LoVo (cell line): ENCODE results near the gene FITM2.
A peak's percentile ranks its signal among the peaks of the same experiment; 100 is the strongest.
"Not testable (repeated sequence)": the region's sequence is repeated elsewhere in the genome, so short reads cannot be mapped to it uniquely, and the experiment has no call there.

Source experiments
- DNase-seq: peaks from one replicate; pipeline ENCODE4 v3.0.0-alpha.2; 2016; ENCODE audit warnings: low spot score

Gene FITM2, protein sequence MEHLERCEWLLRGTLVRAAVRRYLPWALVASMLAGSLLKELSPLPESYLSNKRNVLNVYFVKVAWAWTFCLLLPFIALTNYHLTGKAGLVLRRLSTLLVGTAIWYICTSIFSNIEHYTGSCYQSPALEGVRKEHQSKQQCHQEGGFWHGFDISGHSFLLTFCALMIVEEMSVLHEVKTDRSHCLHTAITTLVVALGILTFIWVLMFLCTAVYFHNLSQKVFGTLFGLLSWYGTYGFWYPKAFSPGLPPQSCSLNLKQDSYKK

DNA sequence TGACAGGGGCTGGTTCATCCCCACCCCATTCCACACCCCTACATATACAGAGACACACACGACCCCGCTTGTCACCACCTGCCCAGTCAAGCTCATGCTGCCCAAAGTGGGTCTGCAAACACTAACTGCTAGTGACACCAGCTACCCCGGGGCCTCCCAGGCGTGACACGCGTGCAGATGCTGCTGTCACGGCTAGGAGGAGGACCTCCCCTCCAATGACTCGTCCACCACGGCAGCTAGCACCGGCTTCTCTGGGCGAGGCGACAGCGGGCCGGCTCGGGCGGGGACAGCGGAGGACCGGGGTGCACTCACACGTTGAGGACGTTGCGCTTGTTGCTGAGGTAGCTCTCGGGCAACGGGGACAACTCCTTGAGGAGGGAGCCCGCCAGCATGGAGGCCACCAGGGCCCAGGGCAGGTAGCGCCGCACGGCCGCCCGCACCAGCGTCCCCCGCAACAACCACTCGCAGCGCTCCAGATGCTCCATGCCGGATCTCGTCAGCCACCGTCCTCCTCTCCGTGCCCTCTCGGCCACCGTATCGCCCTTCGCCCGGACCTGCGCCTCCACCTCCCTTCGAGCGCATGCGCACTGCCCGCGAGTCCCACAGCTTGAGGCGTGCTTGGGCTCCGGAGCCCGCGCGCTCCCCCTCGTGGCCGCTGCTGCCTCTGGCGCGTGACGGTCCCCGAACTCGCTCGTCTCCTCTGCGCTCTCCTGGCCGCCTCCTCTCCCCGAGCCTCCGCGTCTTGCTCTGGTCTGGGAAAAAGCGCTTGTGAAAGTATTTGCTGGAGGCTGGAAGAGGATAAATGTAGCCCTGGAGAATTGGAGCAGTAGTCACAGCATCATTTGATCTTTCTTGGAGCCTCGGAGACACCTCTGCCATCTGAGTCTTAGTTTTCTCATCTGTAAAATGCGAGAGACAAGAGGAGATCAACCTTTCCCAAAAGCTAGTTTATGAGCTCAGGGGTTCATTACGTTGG is at the start of gene FITM2:
Gene FITM2, minus strand, starts transcription at position 539 of the 976 bp plus-strand sequence. Its CDS starts 54 bp downstream, at position 485.
- DNase-seq, result peak; percentile 98

DNA sequence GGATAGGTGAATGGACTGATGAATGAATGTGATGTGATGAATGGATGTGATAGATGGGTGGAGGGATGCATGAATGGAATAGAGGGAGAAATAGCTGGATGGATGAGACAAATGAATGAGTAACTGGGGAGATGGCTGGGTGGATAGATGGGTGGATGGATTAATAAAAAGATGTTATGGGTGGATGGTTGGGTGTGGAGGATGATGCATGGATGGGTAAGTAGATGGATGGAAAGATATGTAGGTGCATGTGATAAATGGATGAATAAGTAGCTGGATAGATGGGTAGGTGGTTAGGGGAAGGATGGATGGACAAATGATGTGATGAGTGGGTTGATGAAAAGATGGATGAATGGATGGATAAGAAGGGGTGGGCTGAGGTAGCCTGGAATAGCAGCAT is 49.2 kb upstream of the FITM2 start:
- no peak for DNase-seq

DNA sequence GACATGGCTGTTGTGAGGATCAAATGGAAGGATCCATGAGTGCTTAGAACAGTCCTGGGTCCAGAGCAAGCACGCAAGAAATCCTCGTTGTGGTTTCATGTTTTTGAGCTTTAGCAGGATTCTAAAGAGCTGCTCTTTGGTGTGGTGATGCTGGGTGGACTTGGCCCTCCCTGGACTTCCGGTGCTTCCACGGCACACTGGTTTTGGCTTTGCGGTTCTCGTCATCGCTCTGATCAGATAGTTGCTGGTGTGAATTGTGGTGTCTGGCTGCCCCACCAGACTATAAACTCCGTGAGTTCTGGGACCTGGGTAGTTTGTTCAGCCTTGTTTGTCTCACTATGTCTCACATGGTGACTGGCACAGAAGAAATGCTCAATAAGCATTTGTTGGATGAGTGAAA is 47.8 kb upstream of the FITM2 start:
- no peak for DNase-seq

DNA sequence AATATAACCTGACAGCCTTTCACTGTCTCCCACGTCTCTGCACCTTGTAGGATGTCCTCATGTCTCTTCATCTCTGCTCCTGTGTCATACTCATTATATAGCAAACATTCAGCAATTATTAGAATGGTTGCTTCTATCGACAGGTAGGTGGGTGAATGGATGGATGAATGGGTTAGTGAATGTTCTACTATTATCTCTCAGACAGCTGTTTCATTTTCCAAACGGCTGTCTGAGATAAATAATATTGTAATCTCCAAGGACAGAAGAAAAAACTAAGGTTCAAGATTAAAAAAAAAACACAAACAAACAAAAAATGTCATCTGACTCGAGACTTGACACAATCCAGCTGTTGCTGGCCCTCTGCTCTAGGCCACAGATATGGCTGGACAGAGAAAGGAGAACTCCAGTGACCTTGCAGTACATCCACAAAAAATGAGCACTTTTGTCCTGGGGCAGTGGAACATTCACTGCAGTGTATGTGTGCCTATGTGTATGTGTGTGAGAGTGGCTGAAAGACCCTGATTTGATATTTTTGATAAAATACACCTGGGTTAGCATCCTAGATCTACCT is 46.6 kb upstream of the FITM2 start:
- no peak for DNase-seq

DNA sequence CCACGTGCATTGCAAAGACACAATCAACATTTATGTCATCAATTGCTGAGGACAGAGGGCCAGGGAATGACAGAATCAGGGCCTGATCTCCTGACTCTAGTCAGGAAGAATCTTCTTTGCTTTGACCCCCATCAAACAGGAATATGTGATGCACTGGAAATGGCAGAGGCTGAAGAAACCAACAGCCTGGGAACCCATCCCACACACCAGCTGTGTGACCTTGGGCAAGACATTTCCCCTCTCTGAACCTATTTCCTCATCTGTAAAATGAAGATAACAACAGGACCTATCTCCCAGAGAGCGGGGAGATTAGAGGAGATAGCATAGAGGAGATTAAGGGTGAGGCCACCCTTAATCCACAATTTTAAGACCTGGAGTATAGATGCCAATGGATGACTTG is 46.0 kb upstream of the FITM2 start:
- no peak for DNase-seq

DNA sequence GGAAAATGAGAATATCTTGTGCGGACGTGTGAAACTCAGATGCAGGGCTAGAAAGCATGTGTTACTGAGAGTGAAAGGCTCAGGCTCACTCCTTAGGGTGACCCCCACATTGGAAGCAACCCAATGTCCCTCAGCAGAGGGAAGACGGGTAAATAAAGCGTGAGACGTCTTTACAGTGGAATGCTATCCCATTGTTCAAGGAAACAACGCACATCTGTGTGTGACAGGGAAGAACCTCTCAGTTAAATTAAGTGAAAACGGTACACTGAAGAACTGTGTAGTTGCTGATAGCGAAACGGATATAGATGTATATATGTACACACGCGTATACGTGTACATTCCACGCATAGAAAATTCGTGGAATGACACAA is 45.3 kb upstream of the FITM2 start:
- no peak for DNase-seq

DNA sequence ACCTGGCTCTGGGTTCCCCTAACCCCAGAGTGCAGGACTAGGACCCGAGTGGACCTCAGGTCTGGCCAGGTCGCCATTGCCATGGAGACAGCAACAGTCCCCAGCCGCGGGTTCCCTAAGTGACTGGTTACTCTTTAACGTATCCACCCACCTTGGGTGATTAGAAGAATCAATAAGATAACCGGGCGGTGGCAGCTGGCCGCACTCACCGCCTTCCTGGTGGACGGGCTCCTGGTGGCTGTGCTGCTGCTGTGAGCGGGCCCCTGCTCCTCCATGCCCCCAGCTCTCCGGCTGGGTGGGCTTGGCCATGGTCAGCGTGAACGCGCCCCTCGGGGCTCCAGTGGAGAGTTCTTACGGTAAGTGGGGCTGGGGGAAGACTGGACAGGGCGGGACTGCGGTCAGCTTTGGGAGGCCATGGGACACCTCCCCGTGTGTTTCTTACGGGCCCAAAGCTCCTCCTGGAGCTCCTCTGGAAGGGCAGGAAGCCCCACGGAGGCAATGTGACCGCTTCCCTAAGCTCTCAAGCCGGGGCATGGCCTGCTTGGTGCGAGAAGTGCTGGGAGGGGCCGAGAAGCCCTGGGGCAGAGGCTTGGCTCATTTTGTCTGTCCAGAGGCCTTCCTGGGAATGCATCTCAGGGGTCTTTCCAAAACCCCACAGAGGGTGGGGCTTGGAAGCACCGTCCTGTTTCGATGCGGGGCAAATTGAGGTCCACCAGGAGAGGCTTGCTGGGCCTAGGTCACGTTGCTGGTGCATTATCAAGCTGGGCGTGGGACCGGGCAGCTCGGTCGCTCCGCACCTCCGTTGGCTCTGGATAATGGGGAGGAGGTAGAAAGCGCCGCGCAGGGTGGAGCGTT is 44.7 kb upstream of the FITM2 start, which contains the start of gene HNF4A:
Gene HNF4A, plus strand, starts transcription at position 202 of the 855 bp plus-strand sequence. Its CDS starts 106 bp downstream, at position 308.
- peak; percentile 76 for DNase-seq

DNA sequence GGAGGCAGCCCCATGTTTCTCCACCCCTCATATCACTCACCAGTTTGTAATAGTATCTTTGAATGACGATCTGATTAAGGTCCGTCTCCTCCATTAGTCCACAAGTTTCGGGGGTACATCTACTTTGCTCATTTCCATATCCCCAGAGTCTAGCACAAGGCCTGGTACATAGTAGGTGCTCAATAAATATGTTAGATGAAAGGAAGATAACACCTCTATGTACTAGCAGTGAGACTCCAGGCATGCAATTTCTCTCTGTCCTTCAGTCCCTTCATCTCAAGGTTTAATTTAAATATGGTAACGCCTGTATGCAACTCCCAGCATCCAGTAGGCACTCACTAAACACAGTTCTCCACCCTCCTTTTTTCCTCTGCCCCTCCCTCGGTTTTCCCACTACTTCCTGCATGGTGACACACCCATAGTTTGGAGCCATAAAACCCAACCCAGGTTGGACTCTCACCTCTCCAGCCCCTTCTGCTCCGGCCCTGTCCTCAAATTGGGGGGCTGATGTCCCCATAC is 44.0 kb upstream of the FITM2 start:
- peak; percentile 83 for DNase-seq

DNA sequence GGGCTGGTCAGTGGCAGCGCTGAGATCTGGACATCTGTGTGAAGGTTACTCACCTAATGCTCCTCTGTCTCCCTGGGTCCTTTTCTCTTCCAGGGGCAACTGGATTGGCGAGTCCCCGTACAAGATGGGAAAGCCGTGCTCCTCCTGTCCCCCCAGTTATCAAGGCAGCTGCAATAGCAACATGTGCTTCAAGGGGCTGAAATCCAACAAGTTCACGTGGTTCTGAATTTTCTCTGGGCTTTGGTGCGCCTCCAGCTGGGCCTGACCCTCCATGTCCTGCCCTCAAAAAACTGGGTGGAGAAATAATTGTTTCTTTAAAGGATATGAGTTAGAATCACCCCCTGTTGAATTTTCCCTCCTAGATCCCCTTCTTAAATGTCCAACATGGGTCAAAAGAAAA is 39.6 kb upstream of the FITM2 start:
- DNase-seq, result no peak

DNA sequence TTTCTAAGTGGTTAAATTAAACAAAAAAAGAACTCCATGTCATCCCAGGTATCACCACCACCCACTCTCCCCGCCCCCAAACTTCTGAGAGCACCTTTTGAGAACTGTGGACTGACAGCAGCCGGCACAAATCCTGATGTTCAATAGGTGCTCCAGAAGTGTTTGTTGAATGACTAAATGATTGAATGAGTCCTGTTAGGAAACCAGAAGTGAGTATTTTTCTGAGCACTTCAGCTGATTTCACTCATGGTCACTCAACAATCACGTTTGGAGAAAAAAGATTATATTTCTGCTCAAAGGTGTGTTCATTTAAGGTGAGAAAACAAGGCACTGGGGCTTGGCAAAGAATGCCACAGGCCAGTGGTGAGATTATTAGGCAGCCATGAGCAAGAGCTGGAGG is 38.3 kb upstream of the FITM2 start:
- no peak for DNase-seq

DNA sequence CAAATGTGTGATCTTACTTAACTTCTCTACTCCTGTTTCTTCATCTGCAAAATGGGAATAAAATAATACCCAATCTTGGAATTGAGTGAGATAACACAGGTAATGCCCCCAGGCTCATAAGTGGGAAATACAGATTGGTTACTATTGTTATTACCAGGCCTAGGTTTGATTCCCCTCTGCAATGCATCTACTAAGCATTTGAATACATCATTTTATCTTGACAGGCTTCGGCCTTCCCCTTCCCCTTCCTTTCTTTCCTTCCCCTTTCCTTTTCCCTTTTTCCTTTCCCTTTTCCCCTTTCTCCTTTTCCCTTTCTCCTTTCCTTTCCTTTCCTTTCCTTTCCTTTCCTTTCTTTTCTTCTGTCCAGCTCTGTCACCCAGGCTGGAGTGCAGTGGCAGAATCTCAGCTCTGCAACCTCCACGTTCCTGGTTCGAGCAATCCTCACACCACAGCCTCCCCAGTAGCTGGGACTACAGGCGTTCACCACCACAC is 37.2 kb upstream of the FITM2 start:
- DNase-seq, result no peak

DNA sequence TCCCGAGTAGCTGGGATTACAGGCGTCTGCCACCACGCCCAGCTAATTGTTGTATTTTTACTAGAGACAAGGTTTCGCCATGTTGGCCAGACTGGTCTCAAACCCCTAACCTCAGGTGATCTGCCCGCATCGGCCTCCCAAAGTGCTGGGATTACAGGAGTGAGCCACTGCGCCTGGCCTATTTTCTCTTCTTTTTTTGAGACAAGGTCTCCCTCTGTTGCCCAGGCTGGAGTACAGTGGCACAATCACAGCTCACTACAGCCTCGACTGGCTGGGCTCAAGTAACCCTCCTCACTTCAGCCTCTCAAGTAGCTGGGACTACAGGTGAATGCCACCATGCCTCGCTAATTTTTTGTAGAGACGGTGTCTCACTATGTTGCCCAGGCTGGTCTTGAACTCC is 34.9 kb upstream of the FITM2 start:
- not testable (repeated sequence) for DNase-seq

DNA sequence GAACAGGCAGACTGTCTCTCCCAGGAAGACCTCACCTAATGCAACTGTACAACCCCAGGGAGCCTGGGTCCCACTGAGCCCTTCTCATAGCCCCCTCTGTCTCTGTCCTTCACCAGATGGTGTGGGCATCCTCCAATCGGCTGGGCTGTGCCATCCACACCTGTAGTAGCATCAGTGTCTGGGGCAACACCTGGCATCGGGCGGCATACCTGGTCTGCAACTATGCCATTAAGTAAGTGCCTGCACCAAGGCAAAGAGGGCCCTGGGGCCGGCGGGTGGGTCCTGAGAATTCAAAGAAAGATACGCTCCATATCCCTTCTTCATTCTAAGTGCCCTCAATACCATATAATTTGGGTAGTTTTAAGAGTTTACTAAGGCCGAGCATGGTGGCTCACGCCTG is 34.1 kb upstream of the FITM2 start:
- no peak for DNase-seq

DNA sequence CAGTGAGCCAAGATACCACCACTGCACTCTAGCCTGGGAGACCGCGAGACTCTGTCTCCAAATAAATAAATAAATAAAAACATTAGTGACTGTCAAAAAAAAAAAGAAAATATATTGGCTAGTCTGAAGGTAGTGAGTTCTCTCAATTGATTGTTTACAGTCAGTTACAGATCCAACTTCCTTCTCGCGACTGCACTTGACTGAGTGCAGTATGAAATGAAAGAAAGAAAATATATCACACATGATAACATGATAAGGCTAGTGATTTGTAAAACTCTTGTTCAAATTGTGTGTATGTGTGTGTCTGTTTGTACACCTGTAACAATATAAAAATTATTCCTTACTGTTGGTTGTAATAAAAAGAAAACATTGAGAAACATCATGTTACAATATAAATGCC is 33.7 kb upstream of the FITM2 start:
- DNase-seq, result no peak

DNA sequence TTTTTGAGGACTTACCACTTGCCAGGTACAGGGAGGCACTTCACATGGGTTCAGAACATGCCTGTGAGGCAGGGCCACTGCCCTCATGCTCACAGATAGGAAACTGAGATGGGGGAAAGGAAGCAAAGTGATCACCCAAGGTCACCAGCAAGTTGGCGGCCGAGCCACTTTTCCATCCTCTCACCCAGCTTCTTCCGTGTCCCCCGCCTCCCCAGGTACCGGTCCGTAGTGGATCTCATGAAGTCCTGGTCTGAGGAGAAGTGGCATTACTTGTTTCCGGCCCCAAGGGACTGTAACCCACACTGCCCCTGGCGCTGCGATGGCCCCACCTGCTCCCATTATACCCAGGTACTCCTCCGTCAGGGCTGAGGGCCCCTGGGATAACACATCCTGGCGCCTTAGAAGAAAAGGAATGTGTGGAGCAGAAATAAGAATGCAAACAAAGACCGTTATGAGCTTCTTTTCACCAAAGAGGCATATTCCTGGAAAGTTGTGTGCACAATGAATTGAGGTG is 32.2 kb upstream of the FITM2 start:
- no peak for DNase-seq

DNA sequence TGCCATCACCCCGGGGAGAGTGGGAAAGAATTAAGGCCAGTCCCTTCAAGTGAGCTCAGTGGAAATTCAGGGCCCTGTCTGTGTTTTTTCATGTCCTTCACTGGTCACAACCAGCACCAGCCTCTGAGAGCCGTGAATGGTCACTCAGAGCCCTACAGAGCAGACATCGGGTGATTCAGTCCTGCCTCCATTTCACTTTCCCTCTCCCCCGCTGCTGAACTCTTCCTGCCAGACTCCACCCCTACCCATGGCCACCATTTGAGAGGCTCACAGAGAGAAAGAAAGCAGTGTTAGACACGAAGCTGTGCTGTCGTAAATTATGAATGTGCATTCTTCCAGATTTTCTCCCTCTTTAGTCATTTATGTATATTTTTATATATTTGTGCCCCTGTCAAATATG is 31.2 kb upstream of the FITM2 start:
- DNase-seq, result no peak

DNA sequence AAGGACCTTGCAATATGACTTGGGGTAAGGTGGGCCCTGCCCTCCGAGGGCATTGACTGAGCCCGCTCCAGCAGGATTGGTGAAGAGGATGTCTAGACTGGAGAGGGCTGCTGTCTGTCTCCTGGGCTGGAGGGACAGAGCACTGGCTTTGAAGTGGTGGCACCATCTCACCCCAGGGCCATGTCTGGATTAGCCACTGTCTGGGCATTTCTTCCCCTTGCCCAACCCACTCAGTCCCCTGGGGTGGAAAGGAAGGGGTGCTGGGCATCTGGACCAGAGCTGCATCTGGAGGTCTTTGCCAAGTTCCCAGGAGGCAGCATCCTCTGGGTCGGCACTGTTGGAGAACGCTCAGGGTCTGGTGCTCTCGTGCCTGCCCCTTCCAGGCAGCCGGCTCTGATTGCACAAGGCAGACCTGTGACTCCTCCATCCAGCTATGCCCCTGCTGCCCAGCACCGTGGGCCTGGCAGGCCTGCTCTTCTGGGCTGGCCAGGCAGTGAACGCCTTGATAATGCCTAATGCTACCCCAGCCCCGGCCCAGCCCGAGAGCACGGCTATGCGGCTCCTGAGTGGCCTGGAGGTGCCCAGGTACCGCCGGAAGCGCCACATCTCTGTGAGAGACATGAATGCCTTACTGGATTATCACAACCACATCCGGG is 25.9 kb upstream of the FITM2 start, which contains the start of gene R3HDML:
Gene R3HDML, plus strand, starts transcription at position 319 of the 656 bp plus-strand sequence. Its CDS starts 115 bp downstream, at position 434.
- DNase-seq, result no peak

DNA sequence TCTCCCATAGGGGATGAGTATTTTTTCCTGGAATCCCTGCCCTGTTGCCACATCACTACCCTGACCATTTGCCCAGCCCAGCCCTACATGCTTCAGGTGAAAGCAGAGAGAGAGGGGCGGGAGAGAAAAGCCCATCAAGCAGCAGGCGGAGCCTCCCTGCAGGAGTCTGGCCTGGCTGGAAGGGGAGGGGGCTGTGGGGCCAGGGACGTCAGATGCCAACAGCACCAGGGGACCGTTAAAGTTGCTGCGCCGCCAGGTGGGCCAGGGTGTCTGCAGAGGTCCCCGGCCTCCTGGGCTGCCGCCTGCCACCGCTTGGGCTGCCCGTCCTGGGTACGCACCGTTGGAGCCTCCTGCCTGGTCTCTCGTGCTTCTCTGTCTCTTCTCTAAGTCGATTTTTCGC is 25.1 kb upstream of the FITM2 start:
- DNase-seq, result no peak

DNA sequence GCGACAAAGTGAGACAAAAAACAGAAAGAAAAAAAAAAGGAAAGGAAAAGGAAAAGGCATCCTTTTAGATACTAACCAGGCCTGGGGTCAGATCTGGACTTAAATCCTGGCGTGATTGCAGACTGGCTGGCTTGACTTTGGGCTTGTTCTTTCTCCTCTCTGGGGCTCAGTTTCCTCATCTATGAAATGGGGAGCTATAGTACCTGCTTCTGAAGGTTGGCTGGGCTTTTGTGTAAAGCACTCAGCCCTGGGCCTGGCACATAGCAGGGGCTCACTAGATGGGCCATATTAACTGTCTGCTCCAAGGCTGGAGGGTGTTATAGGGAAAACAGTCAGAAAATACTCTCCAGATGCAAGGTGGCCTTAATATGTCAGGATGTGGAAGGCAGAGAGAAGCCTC is 24.7 kb upstream of the FITM2 start:
- DNase-seq, result no peak

DNA sequence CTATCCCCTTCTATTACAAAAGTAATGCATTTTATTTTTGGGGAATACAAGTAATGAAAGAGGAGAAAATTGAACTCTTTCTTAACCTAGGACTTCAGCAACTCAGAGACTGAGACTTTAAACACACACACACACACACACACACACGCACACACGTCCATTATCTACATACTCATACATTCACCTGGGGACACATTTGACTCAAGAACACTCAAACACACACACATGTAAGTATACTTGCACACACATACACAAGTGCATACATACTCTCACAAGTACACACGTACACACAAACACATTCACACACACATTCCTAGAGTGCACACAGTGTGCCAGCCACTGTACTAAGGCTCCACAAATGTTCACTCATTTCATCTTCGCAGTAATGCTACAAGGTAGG is 23.7 kb upstream of the FITM2 start:
- no peak for DNase-seq

DNA sequence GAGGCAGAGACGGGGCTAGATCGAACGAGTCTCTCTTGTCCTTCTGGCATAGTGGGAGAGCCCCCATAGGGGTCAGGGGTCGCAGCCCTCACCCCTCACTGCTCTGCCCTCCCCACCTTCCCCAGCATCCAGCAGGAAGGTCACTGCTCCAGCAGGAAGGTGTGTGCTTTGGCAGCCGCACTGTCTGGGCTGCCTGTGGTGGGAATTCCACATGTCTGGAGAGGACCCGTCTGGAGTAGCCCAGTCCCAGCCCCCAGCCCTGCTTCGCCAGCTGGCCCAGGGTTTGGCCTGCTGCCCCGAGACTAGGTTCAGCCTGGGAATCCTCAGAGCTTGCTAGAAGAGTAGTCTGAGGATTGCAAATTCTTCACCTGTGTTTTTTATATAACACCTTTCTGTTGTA is 23.3 kb upstream of the FITM2 start:
- DNase-seq, result no peak
